ENCODE results near the gene GLI3.

The GLI3 gene

GRCh38 chr7:42143711-42144600, 93.1 kb downstream of the GLI3 start:
- DNase-seq (ENCODE audit: low spot score), result no peak

GRCh38 chr7:42142089-42142488, 94.9 kb downstream of the GLI3 start:
- DNase-seq (ENCODE audit: low spot score), result no peak

GRCh38 chr7:42139751-42140150, 97.3 kb downstream of the GLI3 start:
- DNase-seq (ENCODE audit: low spot score), result no peak

- no peak for DNase-seq (ENCODE audit: low spot score)
These were observed 98.3 kb downstream of the GLI3 start for GRCh38 chr7:42138691-42139090.

GRCh38 chr7:42137941-42138340, 99.1 kb downstream of the GLI3 start:
- DNase-seq (ENCODE audit: low spot score), result no peak

- no peak for DNase-seq (ENCODE audit: low spot score)
These were observed 99.6 kb downstream of the GLI3 start for GRCh38 chr7:42137431-42137830.

GRCh38 chr7:42135728-42136127, 101.3 kb downstream of the GLI3 start:
- no peak for DNase-seq (ENCODE audit: low spot score)

- no peak for DNase-seq (ENCODE audit: low spot score)
These were observed 102.6 kb downstream of the GLI3 start for GRCh38 chr7:42134276-42134876.

GRCh38 chr7:42133321-42133720, 103.7 kb downstream of the GLI3 start:
- no peak for DNase-seq (ENCODE audit: low spot score)

- no peak for DNase-seq (ENCODE audit: low spot score)
These were observed 108.3 kb downstream of the GLI3 start for GRCh38 chr7:42128703-42129102.

GRCh38 chr7:42127232-42127622, 109.8 kb downstream of the GLI3 start:
- DNase-seq (ENCODE audit: low spot score), result no peak

- DNase-seq (ENCODE audit: low spot score), result no peak
These were observed 110.4 kb downstream of the GLI3 start for GRCh38 chr7:42126475-42127231.

- DNase-seq (ENCODE audit: low spot score), result peak; percentile 13
These were observed 111.7 kb downstream of the GLI3 start for GRCh38 chr7:42125321-42125720.

GRCh38 chr7:42123716-42124115, 113.3 kb downstream of the GLI3 start:
- no peak for DNase-seq (ENCODE audit: low spot score)

GRCh38 chr7:42120191-42120590, 116.8 kb downstream of the GLI3 start:
- no peak for DNase-seq (ENCODE audit: low spot score)

- DNase-seq (ENCODE audit: low spot score), result no peak
These were observed 119.8 kb downstream of the GLI3 start for GRCh38 chr7:42117201-42117600.

- DNase-seq (ENCODE audit: low spot score), result no peak
These were observed 121.2 kb downstream of the GLI3 start for GRCh38 chr7:42115795-42116194.

GRCh38 chr7:42110333-42110732, 126.7 kb downstream of the GLI3 start:
- DNase-seq (ENCODE audit: low spot score), result no peak

GRCh38 chr7:42108803-42109528, 128.0 kb downstream of the GLI3 start:
- no peak for DNase-seq (ENCODE audit: low spot score)

- no peak for DNase-seq (ENCODE audit: low spot score)
These were observed 129.3 kb downstream of the GLI3 start for GRCh38 chr7:42107484-42108240.

GRCh38 chr7:42106562-42106961, 130.4 kb downstream of the GLI3 start:
- no peak for DNase-seq (ENCODE audit: low spot score)

All from pons (tissue), 1 donor.